ENCODE measurements around the gene LHPP. TPM values are rescaled to one million over a fixed set of nuclear protein-coding genes. Genes with fewer than 3 reads are reported as not detected.
A peak's percentile ranks its signal among the peaks of the same experiment; 100 is the strongest.

LHPP gene
- total RNA-seq, 1 donor from 2014 or later: 2.6 TPM

GRCh38 chr10:124621637-124622036 is 160.0 kb downstream of the LHPP start:
- DNase-seq (ENCODE audit: low read depth in 2 of 2): no peak

- DNase-seq (ENCODE audit: low read depth in 2 of 2): no peak
Measured at GRCh38 chr10:124622158-124622557, 160.5 kb downstream of the LHPP start.

GRCh38 chr10:124622866-124623536 is 161.4 kb downstream of the LHPP start:
- no peak for DNase-seq (ENCODE audit: low read depth in 2 of 2)

GRCh38 chr10:124624006-124624405 is 162.4 kb downstream of the LHPP start:
- no peak for DNase-seq (ENCODE audit: low read depth in 2 of 2)

DNA sequence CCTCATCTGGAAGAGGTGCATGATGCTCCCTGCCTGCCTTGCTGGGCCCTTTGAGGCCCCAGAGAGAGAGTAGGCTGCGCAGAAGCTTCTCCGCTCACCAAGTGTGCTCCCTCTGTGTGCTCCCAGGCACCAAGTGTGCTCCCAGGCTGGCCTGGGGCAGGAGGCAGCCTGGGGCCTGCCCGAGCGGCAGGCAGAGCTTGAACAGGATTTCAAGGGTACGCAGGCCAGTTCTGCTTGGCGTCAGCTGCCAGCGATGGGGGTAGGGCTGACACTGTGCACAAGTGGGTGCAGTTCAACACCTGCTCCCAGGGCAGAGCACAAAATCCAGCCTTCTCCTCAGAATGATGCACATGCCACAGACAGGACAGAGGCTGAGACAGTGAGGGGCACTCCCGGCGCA is 162.8 kb downstream of the LHPP start:
- DNase-seq (ENCODE audit: low read depth in 2 of 2): no peak

DNA sequence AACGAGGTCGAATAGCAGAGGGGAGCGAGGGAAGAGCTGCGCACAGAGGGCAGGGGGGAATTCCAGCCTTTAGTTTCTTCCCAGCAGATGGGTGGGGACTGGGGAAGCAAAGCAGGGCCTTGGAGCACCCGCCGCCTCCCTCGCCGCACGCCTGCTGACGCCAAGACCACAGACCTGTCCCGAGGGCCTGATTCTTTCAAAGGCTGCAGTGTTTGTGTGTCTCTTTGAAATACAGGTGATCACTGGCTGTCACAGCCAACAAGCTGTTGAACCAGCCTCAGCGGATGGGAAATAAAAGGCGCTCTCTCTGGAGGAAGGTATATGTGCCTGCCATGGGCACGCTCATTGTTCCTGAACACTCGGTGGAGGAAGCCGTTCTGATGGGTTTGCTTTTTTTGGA is 163.3 kb downstream of the LHPP start:
- DNase-seq (ENCODE audit: low read depth in 2 of 2): no peak

- DNase-seq (ENCODE audit: low read depth in 2 of 2): no peak
Measured at GRCh38 chr10:124625831-124626238, 164.2 kb downstream of the LHPP start.

DNA sequence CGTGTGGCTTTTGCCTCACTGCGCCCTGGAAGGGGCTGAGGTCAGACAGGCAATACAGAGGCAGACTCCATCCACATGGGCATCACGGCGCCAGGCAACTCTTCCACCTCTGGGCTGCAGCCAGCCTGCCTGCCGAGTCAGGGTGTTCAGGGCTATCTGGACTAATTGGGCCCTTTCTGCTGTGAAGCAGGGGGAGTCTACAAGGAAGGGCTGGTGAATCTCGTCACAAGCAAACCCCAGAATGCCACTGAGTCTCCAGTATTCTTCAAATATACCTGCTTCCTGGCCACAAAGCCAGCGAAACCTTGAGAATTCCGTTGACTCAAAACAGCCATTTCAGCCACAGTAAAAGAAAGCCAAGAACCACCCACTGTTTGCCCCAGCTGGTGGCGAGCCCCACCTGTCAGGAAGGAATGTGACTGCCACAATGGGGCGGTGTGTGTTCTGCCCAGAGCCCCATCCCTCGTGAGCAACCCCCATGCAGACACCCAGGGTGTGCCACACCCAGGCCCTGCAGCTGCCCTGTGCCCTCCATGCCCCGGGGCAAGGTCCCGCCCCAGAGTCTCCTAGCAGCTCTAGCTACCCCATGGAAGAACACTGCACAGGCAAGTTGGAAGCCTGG is 165.2 kb downstream of the LHPP start:
- DNase-seq (ENCODE audit: low read depth in 2 of 2): no peak

DNA sequence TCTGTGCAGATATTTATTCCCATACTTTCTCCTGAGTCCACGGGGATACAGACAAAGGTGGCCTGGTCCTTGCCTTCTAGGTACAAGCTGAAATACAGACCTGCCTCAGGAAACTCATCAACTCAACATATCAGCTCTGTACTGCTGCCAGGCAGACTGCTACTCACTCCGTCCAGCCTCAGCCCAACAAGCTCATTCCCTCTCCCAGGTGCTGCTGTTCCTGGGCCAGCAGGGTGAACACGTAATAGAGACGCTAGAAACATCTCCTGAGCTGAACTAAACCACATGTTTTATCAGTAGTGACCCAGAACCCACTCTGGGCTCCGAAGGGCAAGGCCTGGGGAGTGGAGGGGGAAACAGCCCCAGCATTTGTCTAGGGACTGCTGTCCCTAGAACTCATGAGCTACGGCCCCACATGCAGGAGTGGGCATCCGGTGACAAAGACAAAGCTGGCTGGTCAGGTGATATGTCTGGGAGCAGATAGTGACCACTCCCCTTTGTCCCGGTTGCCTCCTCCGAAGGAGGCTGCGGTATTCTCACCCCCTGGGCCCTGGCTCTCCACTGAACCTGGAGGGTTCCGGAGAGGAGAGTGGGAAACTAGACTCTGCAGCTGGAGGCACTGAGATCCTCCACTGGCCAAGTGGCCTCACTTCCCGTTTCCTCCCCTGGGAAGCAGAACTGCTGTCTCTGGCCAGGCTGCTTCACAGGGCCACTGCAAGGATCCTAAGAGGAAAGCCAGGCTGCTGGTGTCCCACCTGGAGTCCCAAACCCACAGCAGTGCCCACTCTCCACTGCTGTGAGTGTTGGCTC is 166.4 kb downstream of the LHPP start:
- no peak for DNase-seq (ENCODE audit: low read depth in 2 of 2)

DNA sequence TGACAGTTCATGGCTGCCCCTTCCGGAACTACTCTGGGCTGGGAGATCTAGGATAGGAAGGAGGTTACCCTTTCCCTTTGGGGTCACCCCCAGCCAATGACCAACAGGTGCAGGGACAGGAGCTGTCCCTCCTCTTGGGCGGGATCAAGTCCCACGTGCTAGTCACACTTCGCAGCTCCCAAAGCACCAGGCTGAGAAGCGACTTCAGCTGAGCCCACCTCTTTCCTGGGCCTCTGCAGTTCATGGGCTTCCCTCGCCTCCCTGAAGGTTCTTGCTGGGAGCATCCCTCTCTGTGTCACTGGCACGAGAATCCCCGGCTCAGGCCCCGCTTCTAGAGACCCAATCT is 167.0 kb downstream of the LHPP start:
- no peak for DNase-seq (ENCODE audit: low read depth in 2 of 2)

DNA sequence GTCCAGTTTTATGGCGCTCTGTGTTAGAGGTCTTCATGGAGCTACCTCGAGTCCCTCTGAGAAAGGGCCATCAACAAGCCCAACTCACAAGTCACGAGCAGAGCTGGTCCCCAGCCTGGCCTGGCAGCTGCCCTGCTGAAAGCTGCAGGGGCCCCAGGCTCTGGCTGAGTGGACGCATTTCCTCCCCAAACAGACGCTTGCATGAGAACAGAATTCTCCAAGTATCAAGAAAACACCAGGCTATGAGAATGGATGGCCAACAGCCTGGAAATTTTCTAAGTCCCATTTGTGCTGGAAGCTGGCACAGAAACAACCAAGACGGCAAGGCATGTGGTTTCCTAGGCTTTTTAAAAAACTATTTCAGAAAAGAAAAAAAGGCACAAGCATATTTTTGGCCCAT is 167.8 kb downstream of the LHPP start:
- DNase-seq (ENCODE audit: low read depth in 2 of 2): no peak

DNA sequence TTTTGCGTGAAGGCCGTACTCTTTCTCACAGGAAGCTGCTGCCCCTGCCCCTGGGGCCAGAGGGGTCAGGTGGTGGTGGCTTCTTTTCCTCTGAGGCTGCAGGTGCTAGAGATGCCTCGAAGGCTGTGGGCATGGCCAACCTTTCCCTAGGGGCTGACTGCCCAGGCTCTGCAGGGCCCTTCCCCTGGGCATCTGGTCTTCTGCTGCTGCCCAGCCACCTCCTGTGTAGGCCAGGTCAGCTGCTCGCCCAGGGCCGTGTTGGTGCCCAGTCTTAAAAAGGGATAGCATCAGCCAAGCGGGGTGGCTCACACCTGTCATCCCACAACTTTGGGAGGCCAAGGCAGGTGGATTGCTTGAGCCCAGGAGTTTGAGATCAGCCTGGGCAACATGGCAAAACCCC is 168.2 kb downstream of the LHPP start:
- no peak for DNase-seq (ENCODE audit: low read depth in 2 of 2)

DNA sequence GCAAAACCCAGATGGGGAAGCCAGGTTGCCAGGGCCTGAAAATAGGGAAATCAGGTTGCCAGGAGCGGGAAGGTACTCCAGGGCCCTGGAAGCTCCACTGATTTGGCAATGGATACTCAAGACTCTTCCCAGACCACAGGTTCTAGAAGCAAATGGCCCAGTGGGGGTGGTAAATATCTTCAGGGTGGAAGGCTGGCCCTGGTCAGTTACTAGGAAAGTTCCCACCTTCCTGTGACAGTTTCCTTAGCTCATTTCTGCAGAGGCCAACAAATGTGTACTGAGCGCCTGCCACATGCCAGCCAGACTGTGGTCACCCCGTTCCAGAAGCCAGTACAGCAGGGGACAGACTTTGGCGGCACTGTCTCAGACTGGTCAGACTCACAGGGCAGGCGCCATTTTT is 168.9 kb downstream of the LHPP start:
- DNase-seq (ENCODE audit: low read depth in 2 of 2): no peak

GRCh38 chr10:124632064-124632531 is 170.5 kb downstream of the LHPP start:
- DNase-seq (ENCODE audit: low read depth in 2 of 2): peak; percentile 67 to 84

DNA sequence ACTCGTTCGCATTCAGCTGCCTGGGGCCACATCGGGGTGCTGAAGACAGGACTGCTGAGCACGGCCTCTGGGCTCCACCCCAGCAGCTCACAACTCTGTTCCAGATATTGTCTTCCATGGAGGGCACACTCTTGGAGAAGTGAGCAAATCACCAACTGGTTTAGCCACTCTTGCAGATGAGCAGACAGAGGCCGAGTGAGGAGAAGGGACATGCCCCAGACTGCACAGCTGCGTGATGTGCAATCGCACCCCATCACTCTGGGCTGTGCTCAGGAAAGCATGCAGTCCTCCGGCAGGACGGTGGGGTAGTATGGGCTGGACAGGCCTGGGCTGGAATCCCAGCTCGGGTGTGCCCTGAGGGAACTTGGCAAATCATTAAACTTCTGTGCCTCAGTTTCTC is 170.9 kb downstream of the LHPP start:
- no peak for DNase-seq (ENCODE audit: low read depth in 2 of 2)

DNA sequence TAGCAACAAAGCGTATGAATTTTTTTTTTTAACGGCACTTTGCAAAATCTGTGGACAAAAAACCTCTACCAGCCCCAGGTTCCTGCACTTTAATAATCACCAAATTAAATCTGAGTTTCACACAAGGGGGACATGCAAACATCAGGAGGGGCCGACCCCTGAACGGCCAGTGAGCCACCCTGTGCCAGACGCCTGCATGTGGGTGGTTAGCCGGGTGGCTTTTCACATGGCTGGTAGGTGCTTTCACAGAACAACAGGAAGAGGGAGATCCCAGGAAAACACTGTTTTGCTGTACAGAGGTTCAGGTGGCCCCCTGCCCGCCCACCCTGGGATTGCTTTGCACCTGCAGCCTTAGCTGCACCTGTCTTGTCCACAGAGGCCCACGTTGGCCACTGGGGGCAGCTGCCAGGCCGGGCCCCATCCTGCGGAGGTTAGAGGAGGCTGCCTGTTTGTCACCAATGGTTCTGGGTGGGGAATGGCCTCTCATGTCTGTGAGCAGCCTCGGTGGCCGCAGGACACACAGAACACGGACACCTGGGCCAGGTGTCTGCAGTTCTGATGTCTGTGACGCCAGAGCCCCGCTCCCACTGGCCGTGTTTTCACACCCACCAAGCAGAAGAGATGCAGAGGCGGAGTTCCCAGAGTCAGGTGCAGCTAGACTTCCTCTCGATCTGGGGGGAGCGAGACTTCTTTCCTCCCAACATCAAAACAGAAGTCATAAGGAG is 174.8 kb downstream of the LHPP start:
- no peak for DNase-seq (ENCODE audit: low read depth in 2 of 2)

GRCh38 chr10:124637091-124637700 is 175.6 kb downstream of the LHPP start:
- DNase-seq (ENCODE audit: low read depth in 2 of 2): no peak

GRCh38 chr10:124637746-124638145 is 176.1 kb downstream of the LHPP start:
- DNase-seq (ENCODE audit: low read depth in 2 of 2): no peak

GRCh38 chr10:124639206-124639605 is 177.6 kb downstream of the LHPP start:
- DNase-seq (ENCODE audit: low read depth in 2 of 2): no peak

DNA sequence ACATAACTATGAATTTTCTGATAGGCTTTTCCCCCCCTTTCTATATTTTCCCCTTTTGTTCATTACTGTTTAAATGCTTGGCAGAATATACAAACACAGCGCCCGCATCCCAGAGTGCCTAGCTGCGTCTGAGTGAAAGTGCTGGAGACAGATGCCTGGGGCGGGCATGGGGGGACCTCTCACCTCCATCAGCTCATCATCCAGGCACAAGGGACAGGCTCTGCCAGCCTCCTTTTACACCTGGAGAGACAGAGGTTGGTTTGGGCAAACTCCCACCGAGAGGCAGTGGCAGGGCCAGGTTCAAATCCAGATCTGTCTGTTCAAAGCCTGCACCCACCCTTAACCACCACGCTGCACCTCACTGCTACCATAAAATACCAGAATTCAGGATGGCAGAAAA is 178.0 kb downstream of the LHPP start:
- no peak for DNase-seq (ENCODE audit: low read depth in 2 of 2)

DNA sequence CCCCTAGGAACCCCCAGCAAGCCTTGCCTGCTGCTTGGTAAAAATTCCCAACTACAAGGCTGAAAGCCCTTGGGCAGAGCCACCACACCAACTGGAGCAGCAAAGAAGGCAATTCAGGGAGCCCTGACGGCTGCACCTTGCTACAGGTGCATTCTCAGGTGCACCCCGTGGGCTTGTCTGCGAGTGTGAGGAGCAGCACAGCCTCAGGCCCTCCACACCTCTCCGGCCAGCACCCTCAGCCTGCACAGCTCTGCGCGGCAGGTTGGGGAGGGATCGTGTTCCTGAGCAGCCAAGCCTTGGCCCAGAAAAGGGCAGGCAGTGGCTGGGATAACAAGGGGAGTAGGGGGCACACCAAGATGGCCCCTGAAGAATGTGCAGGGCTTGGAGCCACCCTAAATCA is 178.4 kb downstream of the LHPP start:
- no peak for DNase-seq (ENCODE audit: low read depth in 2 of 2)

Data from lung microvascular endothelial cell (primary cell).